NCI-H82 (cell line): Measurements from ENCODE around the gene BAG1.

Experiments
- DNase-seq: peaks from one replicate; lab custom pipeline; 2025; lab: John Stamatoyannopoulos, UW

The BAG1 gene

GRCh38 chr9:33242609-33243134, 21.8 kb downstream of the BAG1 start:
- no peak for DNase-seq

GRCh38 chr9:33241298-33241697, 23.2 kb downstream of the BAG1 start:
- DNase-seq = no peak

GRCh38 chr9:33239921-33240320, 24.6 kb downstream of the BAG1 start, which contains the start of gene SPINK4:
Gene SPINK4, plus strand, starts transcription at chr9:33240167. Its CDS starts 42 bp downstream, at chr9:33240209.
- DNase-seq = peak; percentile 96

- DNase-seq = no peak
Observed at GRCh38 chr9:33236571-33236970, 27.9 kb downstream of the BAG1 start.

GRCh38 chr9:33234511-33235467, 29.7 kb downstream of the BAG1 start:
- DNase-seq = no peak

GRCh38 chr9:33233626-33234342, 30.7 kb downstream of the BAG1 start:
- DNase-seq = no peak

- no peak for DNase-seq
Observed at GRCh38 chr9:33232815-33233214, 31.7 kb downstream of the BAG1 start.

- DNase-seq = no peak
Observed at GRCh38 chr9:33231623-33231942, 32.9 kb downstream of the BAG1 start.

- no peak for DNase-seq
Observed at GRCh38 chr9:33230756-33231622, 33.5 kb downstream of the BAG1 start.

GRCh38 chr9:33229359-33230114, 35.0 kb downstream of the BAG1 start:
- DNase-seq = peak; percentile 27

- no peak for DNase-seq
Observed at GRCh38 chr9:33228606-33229005, 35.9 kb downstream of the BAG1 start.

- DNase-seq = no peak
Observed at GRCh38 chr9:33227741-33228140, 36.8 kb downstream of the BAG1 start.

- no peak for DNase-seq
Observed at GRCh38 chr9:33227008-33227398, 37.5 kb downstream of the BAG1 start.

- DNase-seq = peak; percentile 67
Observed at GRCh38 chr9:33225319-33226147, 39.0 kb downstream of the BAG1 start.

- peak; percentile 7 for DNase-seq
Observed at GRCh38 chr9:33223696-33224095, 40.8 kb downstream of the BAG1 start.

- peak; percentile 82 for DNase-seq
Observed at GRCh38 chr9:33222031-33222430, 42.5 kb downstream of the BAG1 start.

GRCh38 chr9:33221568-33221884, 43.0 kb downstream of the BAG1 start:
- no peak for DNase-seq

GRCh38 chr9:33220681-33221567, 43.6 kb downstream of the BAG1 start:
- DNase-seq = no peak

GRCh38 chr9:33211695-33212393, 52.7 kb downstream of the BAG1 start:
- peak; percentile 73 for DNase-seq
